NCI-H146 treated with DMSO at 0.1 percent for 48 hours (cell line): ENCODE results near the gene ENKD1.

ENCODE experiments used
- DNase-seq: peaks from one replicate; lab custom pipeline; 2025; ENCODE audit not compliant: unreplicated experiment; lab: John Stamatoyannopoulos, UW

Gene ENKD1

GRCh38 chr16:67664258-67664657 lies 2.3 kb downstream of the ENKD1 start:
- no peak for DNase-seq

- DNase-seq = no peak
These were observed 2.7 kb downstream of the ENKD1 start for GRCh38 chr16:67663877-67664222.

GRCh38 chr16:67663151-67663876 lies 3.2 kb downstream of the ENKD1 start:
- no peak for DNase-seq

- no peak for DNase-seq
These were observed 3.9 kb downstream of the ENKD1 start for GRCh38 chr16:67662653-67663010.

- DNase-seq = no peak
These were observed 4.5 kb downstream of the ENKD1 start for GRCh38 chr16:67661886-67662652.

- no peak for DNase-seq
These were observed 5.3 kb downstream of the ENKD1 start for GRCh38 chr16:67661101-67661761.

GRCh38 chr16:67660564-67661028 lies 6.0 kb downstream of the ENKD1 start, which contains the start of gene PARD6A:
Gene PARD6A (plus strand): TSS chr16:67660960. CDS start chr16:67661039, 79 bp downstream.
- DNase-seq = peak; percentile 73

- DNase-seq = peak; percentile 57
These were observed 6.6 kb downstream of the ENKD1 start, which contains the start of gene ACD for GRCh38 chr16:67659675-67660563. Gene ACD (minus strand): TSS chr16:67660260. CDS start chr16:67660220, 40 bp downstream.

- DNase-seq = no peak
These were observed 7.5 kb downstream of the ENKD1 start for GRCh38 chr16:67658849-67659674.

GRCh38 chr16:67657751-67658518 lies 8.6 kb downstream of the ENKD1 start:
- no peak for DNase-seq

GRCh38 chr16:67657017-67657608 lies 9.4 kb downstream of the ENKD1 start:
- no peak for DNase-seq

GRCh38 chr16:67656344-67657016 lies 10.1 kb downstream of the ENKD1 start:
- no peak for DNase-seq

GRCh38 chr16:67655363-67655762 lies 11.2 kb downstream of the ENKD1 start:
- no peak for DNase-seq

GRCh38 chr16:67654403-67654911 lies 12.1 kb downstream of the ENKD1 start:
- DNase-seq = no peak

GRCh38 chr16:67653789-67654402 lies 12.7 kb downstream of the ENKD1 start:
- no peak for DNase-seq

- no peak for DNase-seq
These were observed 13.3 kb downstream of the ENKD1 start for GRCh38 chr16:67653128-67653788.

- DNase-seq = peak; percentile 0
These were observed 13.9 kb downstream of the ENKD1 start for GRCh38 chr16:67652578-67653127.
